Measurements from ENCODE around the gene CCNDBP1.

CCNDBP1 gene

GRCh38 chr15:43208052-43209002 lies 23.1 kb downstream of the CCNDBP1 start:
- TF ChIP-seq CTCF (IDR thresholded peaks at IDR 0.05): no peak
- Histone ChIP-seq H3K4me1 (no peaks in the 10 kb centered on the region), H2AFZ (no peak overlapping the region), H3K9ac (no peak overlapping the region), H3K79me2 (no peaks in the 10 kb centered on the region), H3K36me3 (ENCODE audit: control insufficient read depth, insufficient read depth, low read length) (no peaks in the 10 kb centered on the region), H3K4me3 (ENCODE audit: low read depth, low read length) (no peak overlapping the region), H3K4me2 (ENCODE audit: low read length) (no peak overlapping the region), H3K27ac (no peak overlapping the region), H3K27me3 (ENCODE audit: control insufficient read depth, insufficient read depth, low read length) (no peaks in the 10 kb centered on the region), H3K9me3 (ENCODE audit: control insufficient read depth, low read length) (no peaks in the 10 kb centered on the region)

DNA sequence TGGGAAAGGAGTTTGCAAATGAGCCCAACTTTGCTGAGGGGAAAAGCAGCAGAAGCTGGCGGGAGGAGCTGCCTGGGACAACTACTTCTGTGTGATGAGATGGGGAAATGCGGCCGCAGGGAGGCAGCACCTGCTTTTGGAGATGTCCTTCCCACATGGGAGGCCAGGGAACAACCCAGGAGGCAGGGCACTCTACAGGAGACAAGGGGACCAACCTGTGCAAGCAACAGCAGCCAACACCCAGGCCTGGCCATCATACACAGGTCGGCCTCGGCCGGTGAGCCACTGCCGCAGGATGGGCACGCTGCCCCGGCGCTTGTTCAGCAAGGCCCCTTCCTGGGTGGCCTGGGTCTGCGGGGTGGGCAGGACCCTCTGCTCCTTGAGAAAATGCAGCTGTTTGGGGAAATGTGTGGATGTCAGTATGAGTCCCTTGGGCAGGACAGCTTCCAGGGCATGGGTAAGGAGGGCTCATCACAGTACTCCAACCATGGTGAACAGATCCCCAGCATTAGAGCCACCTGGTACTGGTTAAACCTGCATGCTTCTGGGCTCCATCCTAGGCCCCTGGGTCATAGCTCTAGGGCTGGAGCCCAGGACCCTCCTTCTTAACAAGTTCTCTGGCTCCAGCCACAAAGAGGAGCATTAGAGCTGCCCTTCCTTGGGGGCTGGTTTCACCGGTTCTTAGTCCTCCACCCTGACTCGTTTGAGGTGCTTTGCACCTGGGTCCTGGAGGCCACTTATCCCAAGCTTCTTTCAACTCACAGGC lies 24.0 kb downstream of the CCNDBP1 start:
- no peak for TF ChIP-seq CTCF (IDR thresholded peaks at IDR 0.05)
- no peak overlapping the region for H3K4me2 ChIP-seq (ENCODE audit: low read length)
- no peak overlapping the region for H3K9ac ChIP-seq
- no peaks in the 10 kb centered on the region for H3K36me3 ChIP-seq (ENCODE audit: control insufficient read depth, insufficient read depth, low read length)
- no peaks in the 10 kb centered on the region for H3K4me1 ChIP-seq
- H3K27me3 ChIP-seq (ENCODE audit: control insufficient read depth, insufficient read depth, low read length): no peaks in the 10 kb centered on the region
- H3K4me3 ChIP-seq (ENCODE audit: low read depth, low read length): no peak overlapping the region
- no peak overlapping the region for H2AFZ ChIP-seq
- H3K9me3 ChIP-seq (ENCODE audit: control insufficient read depth, low read length): no peaks in the 10 kb centered on the region
- H3K27ac ChIP-seq: no peak overlapping the region
- no peaks in the 10 kb centered on the region for H3K79me2 ChIP-seq

- Histone ChIP-seq H3K4me2 (ENCODE audit: low read length) (no peak overlapping the region), H3K27me3 (ENCODE audit: control insufficient read depth, insufficient read depth, low read length) (no peaks in the 10 kb centered on the region), H2AFZ (no peak overlapping the region), H3K27ac (no peak overlapping the region), H3K4me3 (ENCODE audit: low read depth, low read length) (no peak overlapping the region), H3K4me1 (no peaks in the 10 kb centered on the region), H3K9ac (no peak overlapping the region), H3K9me3 (ENCODE audit: control insufficient read depth, low read length) (no peaks in the 10 kb centered on the region), H3K79me2 (no peaks in the 10 kb centered on the region), H3K36me3 (ENCODE audit: control insufficient read depth, insufficient read depth, low read length) (no peaks in the 10 kb centered on the region)
- TF ChIP-seq CTCF (IDR thresholded peaks at IDR 0.05): no peak
Measured at GRCh38 chr15:43210172-43210745, 25.1 kb downstream of the CCNDBP1 start.

GRCh38 chr15:43210807-43211206 lies 25.6 kb downstream of the CCNDBP1 start:
- Histone ChIP-seq H2AFZ (no peak overlapping the region), H3K27ac (no peak overlapping the region), H3K4me1 (no peaks in the 10 kb centered on the region), H3K4me3 (ENCODE audit: low read depth, low read length) (no peak overlapping the region), H3K4me2 (ENCODE audit: low read length) (no peak overlapping the region), H3K27me3 (ENCODE audit: control insufficient read depth, insufficient read depth, low read length) (no peaks in the 10 kb centered on the region), H3K9ac (no peak overlapping the region), H3K79me2 (no peaks in the 10 kb centered on the region), H3K36me3 (ENCODE audit: control insufficient read depth, insufficient read depth, low read length) (no peaks in the 10 kb centered on the region), H3K9me3 (ENCODE audit: control insufficient read depth, low read length) (no peaks in the 10 kb centered on the region)
- TF ChIP-seq CTCF (IDR thresholded peaks at IDR 0.05): no peak
